Hepatocyte (in vitro differentiated cells): ENCODE data around the gene DPP3. TPM values are rescaled to one million over a fixed set of nuclear protein-coding genes. Genes with fewer than 3 reads are reported as not detected.

Experiments
- DNase-seq: peaks from one replicate; pipeline ENCODE4 v3.0.0-alpha.2; 2016; ENCODE audit warnings: low spot score
- H2AFZ ChIP-seq: fragments of 200-600 bp; sonication (generic); 2 replicates; pipeline ENCODE4 v1.6.0; 2016; ENCODE audit warnings: antibody characterized with exemption, mild to moderate bottlenecking
- H3K27ac ChIP-seq: fragments of 200-600 bp; sonication (generic); 2 replicates; pipeline ENCODE4 v1.5.1; 2016; ENCODE audit warnings: mild to moderate bottlenecking
- H3K27me3 ChIP-seq: fragments of 200-600 bp; sonication (generic); 2 replicates; pipeline ENCODE4 v1.6.1; 2016
- H3K36me3 ChIP-seq: fragments of 200-600 bp; sonication (generic); replicated peaks from 2 replicates; pipeline ENCODE4 v1.5.1; 2016; ENCODE audit warnings: low read depth; ENCODE audit not compliant: insufficient read depth
- H3K4me1 ChIP-seq: fragments of 200-600 bp; sonication (generic); 2 replicates; pipeline ENCODE4 v1.5.1; 2016; ENCODE audit warnings: mild to moderate bottlenecking, moderate library complexity; ENCODE audit not compliant: insufficient read depth
- H3K4me2 ChIP-seq: fragments of 200-600 bp; sonication (generic); 2 replicates; pipeline ENCODE4 v1.6.0; 2016
- H3K4me3 ChIP-seq: fragments of 200-600 bp; sonication (generic); 2 replicates; pipeline ENCODE4 v1.5.1; 2016; ENCODE audit warnings: mild to moderate bottlenecking
- H3K79me2 ChIP-seq: fragments of 200-600 bp; sonication (generic); 2 replicates; pipeline ENCODE4 v1.6.0; 2017; ENCODE audit warnings: mild to moderate bottlenecking
- H3K9me2 ChIP-seq: fragments of 200-600 bp; sonication (generic); replicated peaks from 2 replicates; pipeline ENCODE4 v1.6.0; 2017; ENCODE audit warnings: mild to moderate bottlenecking; ENCODE audit not compliant: insufficient read depth
- H3K9me3 ChIP-seq: fragments of 200-600 bp; sonication (generic); 2 replicates; pipeline ENCODE4 v1.5.1; 2016; ENCODE audit warnings: low read depth, mild to moderate bottlenecking
- H4K20me1 ChIP-seq: fragments of 200-600 bp; sonication (generic); 2 replicates; pipeline ENCODE4 v1.6.0; 2016; ENCODE audit warnings: mild to moderate bottlenecking; ENCODE audit not compliant: insufficient read depth, poor library complexity, severe bottlenecking
- CTCF ChIP-seq: fragments of 200-600 bp; sonication (generic); IDR thresholded peaks from 2 replicates; pipeline ENCODE4 v1.5.1; 2016; ENCODE audit warnings: antibody characterized with exemption, mild to moderate bottlenecking; ENCODE audit not compliant: poor library complexity
- EZH2 ChIP-seq: fragments of 200-600 bp; sonication (generic); IDR thresholded peaks from 2 replicates; pipeline ENCODE4 v1.6.1; 2016; ENCODE audit warnings: antibody characterized with exemption, mild to moderate bottlenecking, borderline replicate concordance
- EZH2phosphoT487 ChIP-seq: fragments of 200-600 bp; sonication (generic); IDR thresholded peaks from one replicate; pipeline ENCODE4 v1.6.1; 2018; ENCODE audit warnings: antibody characterized with exemption, mild to moderate bottlenecking, low read depth, moderate library complexity; ENCODE audit not compliant: unreplicated experiment, severe bottlenecking
- whole genome bisulfite sequencing: methylation state at CpG from one replicate; pipeline ENCODE4 v1.1.6; 2016; ENCODE audit warnings: low lambda C conversion rate; ENCODE audit errors: missing lambda C conversion rate; 5-methylcytosine and 5-hydroxymethylcytosine counted together
- polyA plus RNA-seq: library from polyadenylated mRNA; unstranded; fragments of >200 nt; fragmentation: Nextera tagmentation; extraction: Ambion mirVana; gene quantifications from 2 replicates; pipeline ENCODE4 v1.2.1, GENCODE V29; 2016
- total RNA-seq: library from RNA; depleted of rRNA; stranded (reverse); fragments of >200 nt; gene quantifications from 2 replicates; pipeline ENCODE4 v1.2.3, GENCODE V29; 2014

The DPP3 gene
- total and polyA plus RNA-seq, 2 experiments from 2014 or later = 56.0 to 57.3 TPM

GRCh38 chr11:66497206-66497605, 17.0 kb downstream of the DPP3 start:
- H2AFZ ChIP-seq = no peak overlapping the region
- H3K27ac ChIP-seq = no peak overlapping the region
- no peak for DNase-seq
- H4K20me1 ChIP-seq = no peaks in the 10 kb centered on the region
- H3K9me3 ChIP-seq = no peaks in the 10 kb centered on the region
- 98% methylated on average over 16 of the region's 16 CpGs for WGBS
- H3K4me1 ChIP-seq = no peaks in the 10 kb centered on the region
- no peaks in the 10 kb centered on the region for H3K27me3 ChIP-seq
- H3K4me3 ChIP-seq = no peak overlapping the region
- H3K4me2 ChIP-seq = no peak overlapping the region
- H3K36me3 ChIP-seq = no peaks in the 10 kb centered on the region
- no peaks in the 10 kb centered on the region for H3K79me2 ChIP-seq
- TF ChIP-seq EZH2 = no peak
- TF ChIP-seq EZH2phosphoT487 = no peak
- no peak for TF ChIP-seq CTCF
- no peaks in the 10 kb centered on the region for H3K9me2 ChIP-seq

GRCh38 chr11:66498506-66498905, 18.3 kb downstream of the DPP3 start:
- Histone ChIP-seq H3K27me3 (no peaks in the 10 kb centered on the region), H3K4me1 (no peaks in the 10 kb centered on the region), H3K36me3 (no peaks in the 10 kb centered on the region), H3K9me2 (no peaks in the 10 kb centered on the region), H3K4me2 (no peak overlapping the region), H3K9me3 (no peaks in the 10 kb centered on the region), H3K4me3 (no peak overlapping the region), H4K20me1 (no peaks in the 10 kb centered on the region), H3K79me2 (no peaks in the 10 kb centered on the region), H2AFZ (no peak overlapping the region), H3K27ac (no peak overlapping the region)
- DNase-seq = no peak
- 82% methylated on average over 5 of the region's 5 CpGs for WGBS
- no peak for TF ChIP-seq EZH2
- no peak for TF ChIP-seq EZH2phosphoT487
- TF ChIP-seq CTCF = no peak

- no peak for DNase-seq
- no peak overlapping the region for H3K4me2 ChIP-seq
- no peaks in the 10 kb centered on the region for H4K20me1 ChIP-seq
- H3K9me2 ChIP-seq = no peaks in the 10 kb centered on the region
- TF ChIP-seq EZH2 (no peak), EZH2phosphoT487 (no peak), CTCF (no peak)
- no peaks in the 10 kb centered on the region for H3K4me1 ChIP-seq
- no peaks in the 10 kb centered on the region for H3K36me3 ChIP-seq
- H2AFZ ChIP-seq = no peak overlapping the region
- WGBS = 100% methylated on average over 1 of the region's 1 CpG
- H3K27me3 ChIP-seq = no peaks in the 10 kb centered on the region
- H3K27ac ChIP-seq = no peak overlapping the region
- no peaks in the 10 kb centered on the region for H3K9me3 ChIP-seq
- no peak overlapping the region for H3K4me3 ChIP-seq
- no peaks in the 10 kb centered on the region for H3K79me2 ChIP-seq
Measured at GRCh38 chr11:66505276-66505816, 25.1 kb downstream of the DPP3 start.
